Measurements from ENCODE around the gene ZNF512B.
A peak's percentile ranks its signal among the peaks of the same experiment; 100 is the strongest.
"Not testable (repeated sequence)": the region's sequence is repeated elsewhere in the genome, so short reads cannot be mapped to it uniquely, and the experiment has no call there.

The ZNF512B gene

DNA sequence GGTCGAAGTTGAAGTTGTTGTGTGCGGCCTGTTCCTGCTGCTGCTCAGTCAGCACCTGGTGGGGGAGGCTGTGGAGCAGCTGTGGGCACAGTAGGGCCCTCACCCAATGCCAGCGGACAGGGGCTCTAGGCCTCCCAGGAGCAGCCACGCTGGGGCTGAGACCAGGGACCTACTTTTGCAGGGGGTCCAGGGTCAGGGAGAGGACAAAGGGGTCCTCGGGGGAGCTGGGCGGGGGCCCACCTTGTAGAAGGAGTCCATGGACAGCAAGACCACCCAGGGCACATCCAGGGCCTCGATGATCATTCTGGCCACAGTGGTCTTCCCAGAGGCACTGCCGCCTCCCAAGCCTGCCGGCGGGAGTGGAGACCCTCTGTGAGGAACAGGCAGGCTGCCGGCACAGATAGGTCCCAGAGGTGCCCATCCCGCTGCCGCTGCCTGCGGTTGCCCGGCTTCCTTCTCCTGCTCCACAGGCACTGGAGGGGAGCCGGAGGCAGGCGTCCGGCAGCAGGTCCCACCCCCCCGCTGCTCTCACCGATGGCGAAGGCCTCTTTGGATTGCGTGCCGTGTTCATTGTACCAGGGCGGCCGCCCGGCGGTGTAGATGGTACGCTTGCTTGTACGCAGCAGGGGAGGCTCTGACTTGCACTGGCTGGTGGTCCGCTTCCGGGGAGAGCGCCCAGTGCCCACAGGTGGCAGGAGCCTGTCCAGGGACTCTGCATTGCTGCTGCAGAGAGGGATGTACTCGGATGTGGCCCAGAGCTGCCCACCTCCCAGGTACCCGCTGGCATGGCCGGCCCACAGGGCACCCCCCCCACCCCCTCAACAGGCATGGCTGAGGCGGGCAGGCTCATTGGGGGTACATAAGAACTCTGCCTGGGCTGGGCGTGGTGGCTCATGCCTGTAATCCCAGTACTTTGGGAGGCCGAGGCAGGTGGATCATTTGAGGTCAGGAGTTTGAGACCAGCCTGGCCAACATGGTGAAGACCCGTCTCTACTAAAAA, 23.5 kb downstream of the ZNF512B start:
- no peak for DNase-seq

DNA sequence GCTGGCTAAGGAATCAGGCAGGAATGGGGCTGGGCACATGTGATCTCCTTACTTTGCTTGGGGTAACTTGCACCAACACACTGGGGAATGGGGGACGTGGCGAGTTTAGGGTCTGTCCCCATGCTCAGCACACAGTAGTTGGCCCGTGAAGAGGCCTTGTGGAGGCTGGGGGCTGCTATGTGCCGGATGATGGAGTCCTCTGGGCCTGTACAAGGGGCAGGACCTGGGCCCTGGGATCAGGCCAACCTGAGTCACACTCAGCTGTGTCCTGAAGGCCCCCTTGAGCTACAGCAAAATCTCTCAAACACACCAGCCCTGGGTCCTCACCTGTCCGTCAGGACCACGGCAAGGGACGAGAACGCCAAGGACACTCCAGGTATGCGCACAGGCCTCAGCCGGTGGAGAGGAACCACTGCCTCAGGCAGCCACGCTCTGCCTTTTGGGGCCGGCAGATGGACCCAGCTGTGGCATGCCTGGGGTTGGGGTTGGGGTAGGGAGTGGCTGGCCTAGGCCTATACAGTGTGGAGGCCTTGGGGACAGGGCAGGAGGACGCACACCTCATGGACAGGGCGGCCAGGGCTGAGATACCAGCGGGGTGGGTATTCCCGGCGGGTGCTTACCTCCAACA, 24.6 kb downstream of the ZNF512B start:
- no peak for DNase-seq

DNA sequence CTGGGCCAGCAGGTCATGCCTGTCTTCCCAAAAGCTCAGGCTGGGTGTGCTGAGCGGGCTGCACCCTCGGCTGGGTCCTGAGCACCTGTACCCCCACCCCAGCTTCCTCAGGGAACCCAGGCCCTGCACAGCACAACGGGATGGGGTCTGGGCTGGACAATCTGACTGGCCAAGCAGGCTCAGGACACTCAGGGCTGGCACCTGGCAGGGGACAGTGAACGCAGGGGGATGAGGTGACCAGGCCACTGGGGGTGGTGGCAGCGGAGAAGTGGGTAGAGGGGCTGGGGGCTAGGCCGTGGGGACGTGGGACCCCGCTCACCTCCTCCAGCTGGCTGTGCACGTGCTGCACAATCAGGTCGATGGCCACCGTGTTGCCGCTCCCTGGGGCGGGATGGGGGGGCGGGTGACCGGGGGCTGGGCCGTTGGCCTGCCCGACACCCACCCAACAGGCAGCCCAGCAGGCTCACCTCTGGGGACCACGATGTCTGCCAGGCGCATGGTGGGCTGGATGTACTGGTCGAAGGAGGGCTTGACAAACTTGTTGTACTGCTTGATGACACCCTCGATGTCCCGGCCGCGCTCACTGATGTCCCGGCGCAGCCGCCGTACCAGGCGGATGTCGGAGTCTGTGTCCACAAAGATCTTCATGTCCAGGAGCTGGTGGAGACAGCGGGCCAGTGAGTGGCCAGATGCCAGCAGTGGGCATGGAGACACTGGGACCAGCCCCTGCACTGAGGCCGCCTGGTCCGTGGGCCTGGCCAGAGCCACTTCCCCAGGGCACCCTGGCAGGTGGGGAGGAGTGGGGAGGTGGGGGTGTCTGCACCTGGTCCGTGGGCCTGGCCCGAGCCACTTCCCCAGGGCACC, 25.4 kb downstream of the ZNF512B start:
- no peak for DNase-seq

DNA sequence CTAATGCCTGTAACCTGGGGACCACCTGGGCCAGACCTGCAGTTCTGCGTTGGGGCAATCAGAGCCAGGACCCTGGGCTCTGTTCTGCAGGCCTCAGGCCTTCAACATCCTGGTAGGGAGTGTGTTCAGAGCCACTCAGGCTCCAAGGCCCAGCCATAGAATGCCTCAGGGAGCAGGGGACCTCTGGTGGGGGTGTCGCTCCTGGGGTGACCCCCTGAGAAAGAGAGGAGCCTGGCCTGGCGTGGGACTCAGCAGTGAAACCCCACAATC, 26.0 kb downstream of the ZNF512B start:
- DNase-seq, result no peak

DNA sequence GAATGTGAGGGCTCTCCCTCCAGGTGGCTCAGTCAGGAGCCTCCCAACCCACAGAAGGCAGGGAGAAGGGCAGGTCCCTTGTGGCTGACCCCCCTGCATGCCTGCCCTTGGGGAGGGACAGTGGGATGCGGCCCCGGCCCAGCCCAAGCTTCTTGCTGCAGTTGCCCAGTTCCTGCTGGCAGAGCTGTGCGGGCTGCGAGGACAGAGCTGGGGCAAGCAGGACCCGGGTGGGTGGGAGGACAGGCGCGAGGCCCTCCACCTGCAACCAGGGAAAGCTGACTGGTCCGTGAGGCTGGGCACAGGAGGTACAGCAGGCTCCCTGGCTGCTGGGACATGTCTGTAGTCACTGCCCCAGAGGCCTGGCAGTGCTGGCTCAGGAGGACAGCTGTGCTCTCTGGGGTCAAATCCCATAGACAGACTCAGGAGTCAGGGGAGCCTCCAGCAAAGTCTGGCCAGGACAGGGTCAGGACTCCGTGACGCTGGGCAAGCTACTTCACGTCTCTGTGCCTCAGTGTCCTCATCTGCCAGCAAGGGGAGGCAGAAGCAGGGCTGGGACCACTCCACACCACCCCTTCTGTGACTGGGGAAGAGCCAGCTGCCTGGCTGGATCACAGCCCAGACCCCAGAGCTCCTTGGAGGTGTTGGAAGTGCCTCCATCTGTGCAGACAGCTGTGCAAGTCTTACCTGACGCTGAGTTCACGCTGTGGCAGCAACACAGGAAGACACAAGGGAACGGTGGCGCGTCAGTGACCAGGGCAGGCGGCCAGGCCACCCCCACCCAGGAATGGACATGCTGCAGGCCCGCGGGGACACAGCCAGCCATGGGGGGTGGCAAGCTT, 26.5 kb downstream of the ZNF512B start:
- no peak for DNase-seq

DNA sequence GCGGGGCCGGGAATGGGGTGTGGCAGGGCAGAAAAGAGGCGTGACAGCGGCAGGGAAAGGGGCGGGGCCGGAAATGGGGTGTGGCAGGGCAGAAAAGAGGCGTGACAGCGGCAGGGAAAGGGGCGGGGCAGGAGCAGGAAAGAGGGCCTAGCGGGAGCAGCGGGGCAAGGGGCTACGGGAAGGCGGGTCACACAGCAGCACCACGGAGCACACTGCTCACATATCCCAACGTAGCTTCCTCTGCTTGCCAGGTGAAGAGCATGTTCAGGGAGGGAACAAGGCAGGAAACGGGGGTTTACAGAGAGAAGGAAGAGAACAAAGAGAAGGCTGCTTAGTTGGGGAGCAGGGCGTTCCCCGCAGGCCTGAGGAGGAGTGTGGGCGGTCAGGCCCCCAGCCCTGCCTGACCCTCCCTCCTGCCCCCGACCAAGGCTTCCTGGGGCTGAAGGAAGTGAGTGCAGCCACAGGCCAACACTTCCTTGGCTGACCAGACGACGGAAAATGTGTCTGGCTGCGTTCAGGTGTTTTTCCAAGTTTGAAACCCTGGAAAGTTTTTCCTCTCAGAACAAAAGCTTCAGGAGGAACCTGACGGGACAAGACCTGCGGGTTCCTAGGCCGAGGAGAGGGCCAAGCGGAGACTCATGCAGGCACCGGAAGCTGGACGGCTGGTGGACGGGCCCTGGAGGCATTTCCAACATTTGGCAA, 27.3 kb downstream of the ZNF512B start:
- peak in 1 of 2 experiments; percentile 29 for DNase-seq

DNA sequence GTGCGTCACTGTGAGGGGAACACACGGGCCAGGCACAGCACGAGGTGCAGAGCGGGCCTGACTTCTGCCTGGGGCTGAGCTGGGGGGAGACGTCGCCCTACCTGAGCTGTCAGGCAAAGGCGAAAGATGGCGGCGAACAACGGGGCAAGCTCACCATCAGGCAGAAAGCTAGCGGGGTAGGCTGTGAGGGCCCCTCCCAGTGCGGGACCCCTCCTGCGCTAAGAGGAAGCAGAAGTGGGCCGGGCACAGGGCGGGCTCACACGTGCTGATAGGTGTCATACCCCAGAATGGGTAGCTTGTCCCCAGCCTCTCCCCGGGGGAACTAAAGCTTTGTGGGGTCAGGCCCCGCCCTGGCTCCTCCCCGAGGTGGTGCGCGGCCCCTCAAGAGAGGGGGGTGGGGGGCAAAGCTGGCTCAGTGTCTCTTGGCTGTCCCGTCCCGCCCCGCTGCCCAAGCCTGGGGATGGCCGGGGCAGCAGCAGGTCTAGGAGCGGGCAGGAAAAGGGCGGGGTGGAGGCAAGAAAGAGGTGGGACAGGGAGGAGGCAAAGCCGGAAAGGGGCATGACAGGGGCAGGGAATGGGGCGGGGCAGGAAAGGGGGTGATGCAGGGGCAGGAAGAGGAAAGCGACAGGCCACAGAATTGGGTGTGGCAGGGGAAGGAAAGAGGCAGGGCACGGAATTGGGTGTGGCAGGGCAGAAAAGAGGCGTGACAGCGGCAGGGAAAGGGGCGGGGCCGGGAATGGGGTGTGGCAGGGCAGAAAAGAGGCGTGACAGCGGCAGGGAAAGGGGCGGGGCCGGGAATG, 28.2 kb downstream of the ZNF512B start:
- DNase-seq, result no peak

DNA sequence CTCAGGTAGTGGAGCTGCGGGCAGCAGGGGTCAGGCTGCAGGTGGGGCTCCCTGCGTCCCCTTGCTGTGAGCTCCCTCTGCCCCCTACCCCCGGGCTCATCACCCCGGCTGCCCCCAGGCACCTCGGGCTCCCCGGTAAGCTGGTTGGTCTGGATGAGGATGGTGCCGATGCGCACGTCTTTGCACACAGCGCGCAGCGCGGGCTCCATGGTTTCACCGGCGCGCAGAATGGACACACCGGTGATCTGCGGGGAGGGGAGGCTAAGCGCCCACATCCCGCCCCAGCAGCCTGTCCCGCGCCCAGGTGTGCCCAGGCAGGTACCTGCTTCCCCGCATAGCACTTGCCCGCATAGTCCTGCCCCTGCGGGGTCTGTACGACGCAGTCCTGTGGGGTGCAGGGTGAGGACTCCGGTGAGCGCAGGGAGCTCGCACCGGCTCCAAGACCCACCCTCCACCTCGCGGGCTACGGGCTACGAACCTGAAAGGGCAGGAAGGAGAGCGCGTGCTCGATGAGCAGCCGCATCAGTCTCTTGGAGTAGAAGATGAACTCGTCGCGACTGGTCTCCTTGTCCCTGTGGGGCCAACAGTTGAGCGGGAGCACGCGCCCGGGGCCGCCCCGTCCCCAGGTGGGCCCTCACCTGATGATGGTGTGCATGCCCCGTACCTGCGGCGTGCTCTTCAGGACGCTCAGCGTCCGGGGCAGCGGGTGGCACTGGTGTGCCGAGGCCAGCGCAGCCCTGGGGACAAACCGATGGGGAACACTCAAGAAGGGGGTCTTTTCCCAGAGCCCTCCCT, 29.1 kb downstream of the ZNF512B start:
- no peak for DNase-seq

DNA sequence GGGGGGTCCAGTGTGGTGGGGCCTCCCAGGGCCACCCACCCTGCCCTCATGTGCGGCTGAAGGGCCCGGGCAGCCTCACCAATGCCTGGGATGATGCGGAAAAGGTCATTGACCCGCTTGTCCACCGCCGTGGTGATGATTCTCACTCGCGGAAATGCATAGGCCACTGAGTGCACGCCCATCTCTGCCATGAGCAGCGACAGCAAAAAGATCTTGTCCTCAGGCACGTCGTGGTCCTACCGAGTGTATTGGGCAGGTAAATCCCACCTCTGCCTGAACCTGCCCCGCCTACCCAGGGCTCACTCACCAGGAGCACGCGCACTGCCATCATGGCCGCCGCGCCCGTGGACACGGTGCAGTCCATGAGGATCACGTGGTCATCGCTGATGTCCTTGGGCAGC, 29.7 kb downstream of the ZNF512B start:
- DNase-seq, result no peak

DNA sequence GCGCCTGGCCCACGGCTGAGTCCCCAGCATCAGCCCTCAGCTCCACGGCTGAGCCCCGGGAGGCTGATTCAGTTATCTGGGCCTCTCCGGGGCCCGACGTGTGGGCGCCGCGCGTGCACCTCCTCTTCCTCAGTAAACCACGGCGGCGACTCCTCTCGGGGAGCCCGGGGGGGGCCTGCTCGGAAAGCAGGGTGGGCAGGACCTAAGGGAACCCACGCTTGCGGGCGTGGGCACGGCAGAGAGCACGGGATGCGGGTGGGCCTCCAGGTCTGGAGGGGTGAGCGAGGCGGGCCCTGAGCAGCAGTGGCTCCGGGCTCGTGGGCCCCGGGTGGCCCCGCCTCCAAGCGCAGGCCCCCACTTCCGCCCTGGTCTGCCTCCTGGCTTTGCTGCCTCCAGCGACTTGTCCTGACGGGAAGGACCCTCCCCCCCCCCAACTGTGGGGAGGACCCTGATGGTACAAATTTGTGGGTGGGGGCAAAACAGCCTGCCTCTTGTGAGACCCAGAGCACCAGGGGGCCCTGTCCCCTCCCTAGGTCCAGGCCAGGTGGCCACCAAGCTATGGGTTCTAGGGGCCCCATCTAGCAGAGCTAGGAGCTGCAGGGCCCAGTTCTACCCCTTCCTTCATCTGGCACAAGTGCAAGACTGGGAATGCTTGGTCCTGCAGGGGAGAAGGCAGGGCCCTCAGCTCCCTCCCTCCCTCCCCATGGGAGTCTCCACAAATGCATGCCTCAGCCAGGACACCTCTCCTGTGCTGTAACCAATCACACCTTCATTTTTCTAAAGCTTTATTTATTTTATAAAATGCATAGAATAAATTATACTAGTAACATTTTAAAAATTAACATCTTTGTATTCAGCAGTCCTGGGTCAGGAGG, 30.4 kb downstream of the ZNF512B start:
- DNase-seq, result no peak

DNA sequence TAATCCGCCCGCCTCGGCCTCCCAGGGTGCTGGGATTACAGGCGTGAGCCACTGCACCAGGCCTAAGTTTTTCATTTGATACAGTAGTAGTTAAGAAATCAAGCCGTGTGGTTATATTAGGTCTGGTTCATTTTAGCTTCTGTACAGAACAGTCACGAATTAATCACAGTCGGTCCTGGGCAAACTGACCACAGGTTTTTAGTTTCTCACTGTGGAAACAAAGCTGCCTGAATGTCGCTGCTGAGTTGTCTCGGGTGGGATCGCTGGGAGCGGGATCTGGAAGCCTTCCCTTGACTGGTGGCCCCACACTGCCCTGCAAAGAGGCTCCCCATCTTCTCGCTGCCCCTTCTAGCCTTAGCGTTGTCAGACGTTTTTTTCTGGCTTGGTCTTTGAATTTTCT, 32.1 kb downstream of the ZNF512B start:
- no peak for DNase-seq

DNA sequence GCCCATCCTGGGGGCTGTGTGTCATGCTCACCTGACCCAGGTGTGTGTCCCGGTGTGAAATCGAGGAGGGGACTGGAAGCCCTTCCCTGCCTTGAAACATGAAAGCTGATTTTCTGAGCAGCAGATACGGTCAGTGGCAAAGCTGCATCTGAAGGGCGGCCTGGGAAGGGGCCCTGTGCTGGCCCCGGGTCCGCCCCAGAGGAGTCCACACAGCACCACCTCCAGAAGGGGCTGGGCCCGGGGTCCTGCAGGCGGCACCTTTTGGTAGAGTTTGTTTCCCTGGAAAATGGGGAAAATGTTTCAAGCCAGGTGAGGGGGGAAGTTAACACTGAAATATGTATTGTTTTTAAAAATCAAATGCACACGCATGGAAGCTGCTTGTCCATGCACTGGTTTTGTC, 34.3 kb downstream of the ZNF512B start:
- DNase-seq, result no peak

DNA sequence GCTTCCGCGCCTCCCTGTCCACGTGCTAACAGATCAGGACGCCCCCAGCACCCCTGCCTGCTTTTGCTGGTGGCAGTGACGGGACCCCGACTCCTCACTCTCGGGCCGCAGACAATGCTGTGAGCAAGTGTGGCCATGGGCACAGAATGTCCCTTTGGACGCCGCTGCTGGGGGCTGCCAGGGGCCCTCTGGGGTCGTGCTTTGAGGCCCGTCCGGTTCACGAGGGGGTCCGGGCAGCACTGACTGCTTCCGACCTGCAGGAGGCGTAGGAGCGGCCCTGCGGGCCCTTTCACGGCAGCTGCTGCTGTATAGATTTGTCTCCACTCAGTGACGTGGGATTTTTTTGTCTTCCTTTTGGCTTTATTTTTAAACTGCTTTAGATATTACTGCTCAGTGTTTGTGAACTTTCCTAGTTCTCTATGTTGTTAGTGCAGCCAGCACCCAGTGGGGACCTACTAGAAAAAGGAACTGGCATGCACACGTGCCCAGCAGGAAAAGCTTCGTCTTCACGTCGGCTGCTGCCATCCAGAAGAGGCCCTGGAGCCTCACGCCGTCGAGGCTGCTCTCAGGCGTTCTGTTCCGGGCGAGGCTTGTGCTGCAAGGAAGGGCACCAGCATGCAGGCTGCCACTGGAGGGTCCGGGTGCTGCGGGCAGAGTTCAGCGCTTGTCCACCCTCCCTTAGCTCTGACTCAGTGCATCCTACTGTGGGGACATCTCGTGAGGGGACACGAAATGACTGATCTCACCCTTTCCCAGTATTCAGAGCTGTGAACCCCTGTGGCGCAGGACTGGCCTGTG, 35.3 kb downstream of the ZNF512B start:
- DNase-seq, result no peak

DNA sequence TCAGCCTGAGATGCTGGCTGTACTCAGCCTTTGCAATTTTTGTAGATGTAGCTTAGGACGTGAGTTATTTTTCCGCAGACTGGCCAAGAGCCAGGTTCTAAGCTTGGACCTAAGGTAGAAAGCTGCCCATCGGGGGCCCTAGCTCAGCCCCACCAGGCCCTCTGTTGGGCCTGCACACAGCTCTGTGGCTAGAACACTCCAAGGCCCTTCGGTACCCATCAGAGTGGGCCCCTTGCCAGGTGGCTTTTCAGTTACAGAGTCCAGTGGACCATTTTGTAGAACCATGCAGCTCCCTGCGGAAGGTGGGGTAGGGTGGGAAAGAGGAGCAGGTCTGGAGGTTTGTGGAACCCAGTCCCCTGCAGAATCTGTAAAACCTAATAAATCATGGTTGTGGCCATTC, 36.1 kb downstream of the ZNF512B start:
- no peak for DNase-seq

DNA sequence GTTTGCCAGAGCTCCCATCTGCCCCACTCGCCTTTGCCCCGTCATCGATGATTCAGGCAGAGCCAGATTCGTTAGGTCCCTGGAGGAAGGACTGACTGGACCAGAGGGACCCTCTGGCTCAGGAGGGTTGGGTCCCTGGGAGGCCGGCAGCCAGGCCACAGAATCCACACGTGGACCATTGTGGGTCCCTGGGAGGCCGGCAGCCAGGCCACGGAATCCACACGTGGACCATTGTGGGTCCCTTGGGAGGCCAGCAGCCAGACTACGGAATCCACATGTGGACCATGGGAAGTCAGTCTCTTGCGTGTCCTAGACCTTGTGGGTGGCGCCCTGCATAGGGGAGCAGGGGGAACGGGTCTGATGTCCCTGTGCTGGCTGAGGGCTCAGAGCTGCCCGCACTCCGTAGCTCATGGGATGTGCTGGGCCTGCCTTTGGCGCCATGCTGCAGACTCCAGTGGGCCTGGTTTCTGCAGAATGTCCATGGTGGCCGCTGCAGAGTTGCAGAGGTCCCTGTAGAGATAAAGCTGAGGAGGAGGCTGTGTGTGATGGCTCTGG, 37.0 kb downstream of the ZNF512B start:
- DNase-seq, result no peak

DNA sequence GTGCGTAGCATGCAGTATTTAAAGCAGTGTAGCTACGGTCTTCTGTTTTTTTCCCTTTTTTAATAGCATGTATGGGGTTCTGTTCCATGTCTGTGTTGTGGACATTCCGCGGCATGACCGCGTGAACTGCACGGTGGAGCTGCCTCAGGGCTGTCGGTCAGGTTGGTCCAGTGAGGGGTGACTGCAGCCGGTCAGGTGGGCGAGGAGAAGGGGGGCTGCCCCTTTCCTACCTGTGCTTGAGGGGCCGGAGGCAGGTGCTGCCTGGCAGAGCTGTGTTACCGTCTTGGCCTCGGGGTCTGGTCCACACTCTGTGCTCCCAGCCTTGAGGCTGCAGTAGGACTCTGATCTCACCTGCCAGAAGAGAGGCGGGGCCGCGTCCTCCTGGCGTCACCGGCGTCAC, 38.0 kb downstream of the ZNF512B start:
- DNase-seq, result no peak

DNA sequence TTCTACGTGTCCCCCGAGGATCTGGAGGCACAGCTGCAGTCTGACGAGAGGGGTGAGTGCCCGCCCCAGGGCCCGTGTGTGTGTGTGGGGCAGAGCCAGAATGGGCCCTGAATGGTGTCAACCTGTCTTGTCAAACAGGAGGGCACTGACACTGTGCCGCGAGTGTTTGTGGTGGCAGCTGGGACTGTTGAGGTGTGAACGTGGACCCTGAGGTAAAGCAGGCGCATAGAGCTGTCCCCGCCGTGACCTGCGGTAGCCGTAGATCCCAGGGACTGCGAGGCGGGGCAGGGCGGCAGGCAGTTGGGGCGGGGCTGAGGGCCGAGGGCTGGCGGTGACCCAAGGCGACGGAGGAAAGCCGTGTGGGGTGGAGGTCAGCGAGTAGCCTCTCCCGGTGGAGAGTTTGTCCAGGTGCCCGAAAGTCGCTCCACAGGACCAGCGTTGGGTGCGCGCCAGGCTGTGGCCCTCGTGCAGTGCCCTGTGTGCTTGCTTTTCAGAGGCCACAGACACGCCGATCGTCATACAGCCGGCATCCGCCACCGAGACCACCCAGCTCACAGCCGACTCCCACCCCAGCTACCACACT, 38.7 kb downstream of the ZNF512B start:
- DNase-seq, result no peak

DNA sequence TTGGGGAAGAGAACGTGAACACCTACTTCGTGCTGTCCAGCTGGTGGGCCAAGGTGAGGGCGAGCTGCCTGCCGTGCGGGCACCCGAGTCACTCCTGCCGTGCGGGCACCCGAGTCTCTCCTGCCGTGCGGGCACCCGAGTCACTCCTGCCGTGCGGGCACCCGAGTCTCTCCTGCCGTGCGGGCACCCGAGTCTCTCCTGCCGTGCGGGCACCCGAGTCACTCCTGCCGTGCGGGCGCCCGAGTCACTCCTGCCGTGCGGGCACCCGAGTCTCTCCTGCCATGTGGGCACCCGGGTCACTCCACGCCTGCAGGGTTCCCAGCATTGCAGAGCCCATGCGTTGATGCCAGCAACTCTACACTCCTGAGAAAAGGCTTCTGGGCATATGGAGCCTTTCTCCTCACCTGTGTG, 40.3 kb downstream of the ZNF512B start:
- not testable (repeated sequence) for DNase-seq
